Activated B cell treated with CpG ODN at 0.5 μM for 24 hours (primary cell): Measurements from ENCODE around the gene PRKG1. TPM values are rescaled to one million over a fixed set of nuclear protein-coding genes. Genes with fewer than 3 reads are reported as not detected.

Source experiments
- ATAC-seq: fragments of 200-7000 bp; cut with Tn5 transposase; one replicate; pipeline ENCODE4 v1.10.0; 2021; ENCODE audit warnings: low read depth, mild to moderate bottlenecking, moderate library complexity
- CTCF ChIA-PET: fragments of 350-600 bp; sonication (Branson Sonifier 250); formaldehyde crosslinking; loops from one replicate; lab custom pipeline; 2021; ENCODE audit warnings: antibody characterized with exemption; lab: Charles Lee
- POLR2A ChIA-PET: fragments of 350-600 bp; sonication (Branson Sonifier 250); formaldehyde crosslinking; loops from one replicate; lab custom pipeline; 2021; ENCODE audit warnings: antibody characterized with exemption; lab: Charles Lee
- DNase-seq: peaks from one replicate; pipeline ENCODE4 v3.0.0; 2022
- H3K27ac Mint-ChIP-seq: one replicate; pipeline ENCODE4 v1.8.0; 2020; ENCODE audit warnings: mixed read lengths
- H3K27me3 Mint-ChIP-seq: one replicate; pipeline ENCODE4 v1.8.0; 2021; ENCODE audit warnings: mixed read lengths
- H3K36me3 Mint-ChIP-seq: one replicate; pipeline ENCODE4 v1.8.0; 2021; ENCODE audit warnings: low read depth, mixed read lengths
- H3K4me1 Mint-ChIP-seq: one replicate; pipeline ENCODE4 v1.8.0; 2021; ENCODE audit warnings: mixed read lengths
- H3K4me3 Mint-ChIP-seq: one replicate; pipeline ENCODE4 v1.8.0; 2020; ENCODE audit warnings: mild to moderate bottlenecking, mixed read lengths
- H3K9me3 Mint-ChIP-seq: one replicate; pipeline ENCODE4 v1.8.0; 2020; ENCODE audit warnings: mixed read lengths
- intact Hi-C: fragments of 100-400 bp; cut with micrococcal nuclease; formaldehyde crosslinking; loops from one replicate; pipeline ENCODE4 v1.15.1; 2024
- total RNA-seq: library from RNA; stranded (reverse); gene quantifications from 2 replicates; pipeline ENCODE4 v1.2.3, GENCODE V29; 2022
- TF ChIP-seq, protein P1 (sequence below): fragments of 200-600 bp; IDR thresholded peaks from one replicate; pipeline ENCODE4 v1.8.0; 2022; ENCODE audit warnings: antibody characterized with exemption, mild to moderate bottlenecking

PRKG1 gene
- total RNA-seq, 1 donor from 2014 or later: not detected

DNA sequence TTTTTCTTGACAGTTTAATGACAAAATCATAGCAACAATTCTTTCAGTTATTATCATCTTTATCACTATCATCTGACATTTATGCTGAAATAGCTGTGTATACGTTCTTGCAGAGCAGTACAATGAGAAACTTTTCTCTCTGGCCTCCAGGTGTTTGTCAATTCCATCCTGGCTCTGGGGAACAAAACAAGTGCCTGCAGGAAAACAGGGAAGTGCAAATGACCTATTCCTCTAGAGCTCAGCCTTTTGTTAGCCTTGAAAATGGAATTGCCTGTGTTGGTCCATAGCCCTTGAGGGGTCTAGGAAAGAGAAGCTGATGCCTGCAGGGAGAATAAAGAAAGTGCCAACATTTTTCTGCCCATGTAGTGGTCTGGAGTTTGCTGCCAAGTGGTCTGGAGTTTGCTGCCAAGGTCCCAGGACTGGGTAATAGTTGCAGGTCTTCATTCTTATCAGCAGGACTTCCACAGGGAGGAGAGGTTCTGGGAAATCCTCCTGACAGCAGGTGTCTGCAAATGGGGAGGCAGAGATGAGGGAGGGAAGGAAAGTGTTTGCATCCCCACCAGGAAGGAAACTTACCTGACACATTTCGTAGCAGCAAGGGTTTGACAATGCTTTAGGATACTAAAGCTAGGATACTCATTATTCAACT lies 635.2 kb downstream of the PRKG1 start:
- peaks cover 7% of the 10 kb centered on the region for H3K27me3 Mint-ChIP-seq
- intact Hi-C loops: no loop called here
- no peaks in the 10 kb centered on the region for H3K9me3 Mint-ChIP-seq
- POLR2A ChIA-PET: no interaction called here
- no peaks in the 10 kb centered on the region for H3K4me1 Mint-ChIP-seq
- no peak for DNase-seq
- no peak overlapping the region for H3K4me3 Mint-ChIP-seq
- no peak for ATAC-seq
- H3K36me3 Mint-ChIP-seq: no peaks in the 10 kb centered on the region
- no peak overlapping the region for H3K27ac Mint-ChIP-seq
- CTCF ChIA-PET: no interaction called here
- TF ChIP-seq, protein P1, sequence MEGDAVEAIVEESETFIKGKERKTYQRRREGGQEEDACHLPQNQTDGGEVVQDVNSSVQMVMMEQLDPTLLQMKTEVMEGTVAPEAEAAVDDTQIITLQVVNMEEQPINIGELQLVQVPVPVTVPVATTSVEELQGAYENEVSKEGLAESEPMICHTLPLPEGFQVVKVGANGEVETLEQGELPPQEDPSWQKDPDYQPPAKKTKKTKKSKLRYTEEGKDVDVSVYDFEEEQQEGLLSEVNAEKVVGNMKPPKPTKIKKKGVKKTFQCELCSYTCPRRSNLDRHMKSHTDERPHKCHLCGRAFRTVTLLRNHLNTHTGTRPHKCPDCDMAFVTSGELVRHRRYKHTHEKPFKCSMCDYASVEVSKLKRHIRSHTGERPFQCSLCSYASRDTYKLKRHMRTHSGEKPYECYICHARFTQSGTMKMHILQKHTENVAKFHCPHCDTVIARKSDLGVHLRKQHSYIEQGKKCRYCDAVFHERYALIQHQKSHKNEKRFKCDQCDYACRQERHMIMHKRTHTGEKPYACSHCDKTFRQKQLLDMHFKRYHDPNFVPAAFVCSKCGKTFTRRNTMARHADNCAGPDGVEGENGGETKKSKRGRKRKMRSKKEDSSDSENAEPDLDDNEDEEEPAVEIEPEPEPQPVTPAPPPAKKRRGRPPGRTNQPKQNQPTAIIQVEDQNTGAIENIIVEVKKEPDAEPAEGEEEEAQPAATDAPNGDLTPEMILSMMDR: no peak

DNA sequence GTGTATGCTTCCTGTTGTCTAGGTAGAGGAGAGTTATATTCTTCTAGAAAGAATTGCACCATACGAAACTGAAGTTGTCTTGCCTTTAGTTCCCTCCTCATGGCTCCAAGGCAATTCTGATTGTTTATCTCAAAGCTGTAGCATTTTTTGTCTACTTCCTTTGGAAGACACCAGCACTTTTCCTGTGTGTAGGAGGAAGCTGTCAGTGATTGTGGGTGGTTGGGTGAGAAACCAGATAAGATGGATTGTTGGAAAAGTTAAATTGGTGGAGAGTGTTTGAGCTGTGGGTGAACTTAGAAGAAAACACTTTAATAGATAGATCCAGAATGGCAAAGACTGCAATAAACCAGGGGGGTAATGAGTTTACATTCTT lies 637.2 kb downstream of the PRKG1 start:
- intact Hi-C loops: no loop called here
- H3K9me3 Mint-ChIP-seq: no peaks in the 10 kb centered on the region
- ChIA-PET POLR2A (no interaction called here), CTCF (no interaction called here)
- TF ChIP-seq, protein P1: no peak
- peaks cover 10% of the 10 kb centered on the region for H3K27me3 Mint-ChIP-seq
- no peaks in the 10 kb centered on the region for H3K4me1 Mint-ChIP-seq
- ATAC-seq (no peak), DNase-seq (no peak)
- H3K4me3 Mint-ChIP-seq: no peak overlapping the region
- H3K27ac Mint-ChIP-seq: no peak overlapping the region
- H3K36me3 Mint-ChIP-seq: no peaks in the 10 kb centered on the region

DNA sequence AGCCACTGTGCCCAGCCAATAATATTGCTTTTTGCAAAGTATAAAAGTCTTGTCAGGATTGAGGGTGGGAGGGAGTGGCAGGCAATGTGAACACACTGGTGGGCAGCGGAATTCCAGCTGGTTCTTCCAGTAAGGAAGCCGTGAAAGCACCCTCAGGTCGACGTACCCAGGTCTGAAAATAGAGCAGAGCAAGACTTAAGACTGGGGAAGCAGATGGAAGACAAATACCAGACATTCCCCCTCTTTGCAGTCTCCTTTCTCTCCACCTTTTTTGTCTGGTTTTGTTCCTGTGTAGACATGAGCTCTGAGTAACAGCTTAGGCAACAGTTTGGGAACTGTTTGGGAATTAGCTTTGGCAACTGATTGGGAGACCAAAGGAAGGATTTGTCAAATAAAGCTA lies 642.7 kb downstream of the PRKG1 start:
- no peaks in the 10 kb centered on the region for H3K4me1 Mint-ChIP-seq
- no peak overlapping the region for H3K27ac Mint-ChIP-seq

DNA sequence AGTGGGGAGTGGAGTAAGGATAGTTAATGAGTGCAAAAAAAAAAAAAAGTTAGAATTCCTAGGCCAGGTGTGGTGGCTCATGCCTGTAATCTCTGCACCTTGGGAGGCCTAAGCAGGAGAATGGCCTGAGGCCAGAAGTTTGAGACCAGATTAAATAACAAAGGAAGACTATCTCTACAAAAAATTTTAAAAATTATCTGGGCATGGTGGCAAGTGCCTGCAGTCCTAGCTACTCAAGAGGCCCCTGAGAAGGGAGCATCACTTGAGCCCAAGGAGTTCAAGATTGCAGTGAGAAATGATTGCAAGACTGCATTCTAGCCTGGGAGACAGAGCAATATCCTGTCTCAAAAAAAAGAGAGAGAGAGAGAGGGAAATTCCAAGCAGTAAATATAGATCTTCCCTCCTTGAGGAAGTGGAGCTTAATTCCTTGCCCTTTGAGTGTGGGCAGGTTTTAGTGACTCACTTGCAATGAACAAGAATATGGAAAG lies 644.6 kb downstream of the PRKG1 start:
- no peak for DNase-seq
- ChIA-PET CTCF (no interaction called here), POLR2A (no interaction called here)
- no peaks in the 10 kb centered on the region for H3K4me1 Mint-ChIP-seq
- H3K27me3 Mint-ChIP-seq: peaks cover 11% of the 10 kb centered on the region
- TF ChIP-seq, protein P1: no peak
- intact Hi-C loops: no loop called here
- H3K9me3 Mint-ChIP-seq: no peaks in the 10 kb centered on the region
- H3K4me3 Mint-ChIP-seq: no peak overlapping the region
- no peak overlapping the region for H3K27ac Mint-ChIP-seq
- ATAC-seq: no peak
- H3K36me3 Mint-ChIP-seq: no peaks in the 10 kb centered on the region

More for the DNA sequence above, 642.7 kb downstream of the PRKG1 start:
- Mint-ChIP-seq H3K27me3 (peaks cover 11% of the 10 kb centered on the region), H3K36me3 (no peaks in the 10 kb centered on the region), H3K4me3 (no peak overlapping the region), H3K9me3 (no peaks in the 10 kb centered on the region)
- TF ChIP-seq, protein P1: no peak
- DNase-seq (no peak), ATAC-seq (no peak)
- ChIA-PET POLR2A (no interaction called here), CTCF (no interaction called here)
- intact Hi-C loops: no loop called here

DNA sequence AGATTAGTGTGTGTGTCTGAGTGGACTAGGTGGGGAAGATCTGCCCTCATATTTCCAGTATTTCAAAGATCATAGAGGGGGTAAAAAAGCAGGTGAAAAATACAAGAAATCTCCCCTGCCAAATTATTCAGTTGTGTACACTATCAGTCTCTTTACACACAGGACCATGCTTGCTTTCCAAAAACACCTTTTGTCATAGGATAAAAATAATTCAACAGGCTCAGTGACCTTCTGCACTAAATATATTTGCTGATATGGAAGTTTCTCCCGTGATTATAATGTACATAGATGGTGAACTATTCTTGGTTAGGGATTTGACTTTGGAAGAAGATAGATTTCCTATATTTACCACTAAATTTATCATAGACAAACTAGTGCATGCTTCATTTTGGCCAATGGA lies 649.8 kb downstream of the PRKG1 start:
- peaks cover 3% of the 10 kb centered on the region for H3K27me3 Mint-ChIP-seq
- no peak overlapping the region for H3K27ac Mint-ChIP-seq
- ATAC-seq (no peak), DNase-seq (no peak)
- POLR2A ChIA-PET: no interaction called here
- intact Hi-C loops: no loop called here
- TF ChIP-seq, protein P1: no peak
- no peaks in the 10 kb centered on the region for H3K4me1 Mint-ChIP-seq
- no peaks in the 10 kb centered on the region for H3K36me3 Mint-ChIP-seq
- no peak overlapping the region for H3K4me3 Mint-ChIP-seq
- CTCF ChIA-PET: no interaction called here
- no peaks in the 10 kb centered on the region for H3K9me3 Mint-ChIP-seq
